Parathyroid adenoma (tissue), 2 donors: ENCODE data around the gene C14orf132.

Experiments
- H2AFZ ChIP-seq: fragments of 300-600 bp; sonication (generic); one replicate; pipeline ENCODE4 v1.7.0; 2017; ENCODE audit warnings: antibody characterized with exemption, mild to moderate bottlenecking
- H3K27ac ChIP-seq: fragments of 300-600 bp; sonication (generic); one replicate; pipeline ENCODE4 v1.7.0; 2017
- H3K27me3 ChIP-seq: fragments of 300-600 bp; sonication (generic); one replicate; pipeline ENCODE4 v1.7.0; 2017; ENCODE audit warnings: low read length; ENCODE audit not compliant: control insufficient read depth, insufficient read depth
- H3K36me3 ChIP-seq: fragments of 300-600 bp; sonication (generic); one replicate; pipeline ENCODE4 v1.7.0; 2017; ENCODE audit warnings: low read length; ENCODE audit not compliant: control insufficient read depth, insufficient read depth
- H3K4me1 ChIP-seq: fragments of 300-600 bp; sonication (generic); one replicate; pipeline ENCODE4 v1.7.0; 2017; ENCODE audit warnings: control low read depth
- H3K4me2 ChIP-seq: fragments of 300-600 bp; sonication (generic); one replicate; pipeline ENCODE4 v1.7.0; 2017; ENCODE audit warnings: low read length
- H3K4me3 ChIP-seq: fragments of 300-600 bp; sonication (generic); one replicate; pipeline ENCODE4 v1.7.0; 2017; ENCODE audit warnings: low read depth, low read length
- H3K79me2 ChIP-seq: fragments of 300-600 bp; sonication (generic); one replicate; pipeline ENCODE4 v1.7.0; 2017; ENCODE audit warnings: control low read depth
- H3K9ac ChIP-seq: fragments of 300-600 bp; sonication (generic); one replicate; pipeline ENCODE4 v1.7.0; 2017; ENCODE audit warnings: mild to moderate bottlenecking
- H3K9me3 ChIP-seq: fragments of 300-600 bp; sonication (generic); one replicate; pipeline ENCODE4 v1.7.0; 2017; ENCODE audit warnings: low read length; ENCODE audit not compliant: control insufficient read depth
- CTCF ChIP-seq: fragments of 300-600 bp; sonication (generic); IDR thresholded peaks from one replicate; pipeline ENCODE4 v1.7.0; 2017; ENCODE audit warnings: antibody characterized with exemption, mild to moderate bottlenecking
- donor health status: primary hyperparathyroidism.

The C14orf132 gene

GRCh38 chr14:96120392-96120791 lies 81.2 kb downstream of the C14orf132 start:
- Histone ChIP-seq H2AFZ (no peak overlapping the region), H3K9me3 (no peaks in the 10 kb centered on the region), H3K4me3 (no peak overlapping the region), H3K36me3 (no peaks in the 10 kb centered on the region), H3K79me2 (no peaks in the 10 kb centered on the region), H3K4me2 (no peak overlapping the region), H3K27ac (no peak overlapping the region), H3K27me3 (no peaks in the 10 kb centered on the region), H3K9ac (no peak overlapping the region), H3K4me1 (no peaks in the 10 kb centered on the region)
- TF ChIP-seq CTCF: no peak

- no peak for TF ChIP-seq CTCF
- Histone ChIP-seq H3K4me1 (no peaks in the 10 kb centered on the region), H3K9ac (no peak overlapping the region), H3K79me2 (no peaks in the 10 kb centered on the region), H3K36me3 (no peaks in the 10 kb centered on the region), H3K4me3 (no peak overlapping the region), H3K9me3 (no peaks in the 10 kb centered on the region), H3K4me2 (no peak overlapping the region), H3K27ac (no peak overlapping the region), H3K27me3 (no peaks in the 10 kb centered on the region), H2AFZ (no peak overlapping the region)
These were observed 81.8 kb downstream of the C14orf132 start for GRCh38 chr14:96120941-96121340.

- no peak for TF ChIP-seq CTCF
- H3K27ac ChIP-seq: no peak overlapping the region
These were observed 82.7 kb downstream of the C14orf132 start for GRCh38 chr14:96121660-96122395.

GRCh38 chr14:96122496-96122895 lies 83.3 kb downstream of the C14orf132 start:
- no peaks in the 10 kb centered on the region for H3K9me3 ChIP-seq
- TF ChIP-seq CTCF: no peak
- no peak overlapping the region for H3K27ac ChIP-seq
- H3K27me3 ChIP-seq: no peaks in the 10 kb centered on the region
- no peak overlapping the region for H3K4me3 ChIP-seq
- no peak overlapping the region for H3K4me2 ChIP-seq
- H3K79me2 ChIP-seq: no peaks in the 10 kb centered on the region
- H2AFZ ChIP-seq: no peak overlapping the region
- H3K36me3 ChIP-seq: no peaks in the 10 kb centered on the region
- H3K9ac ChIP-seq: no peak overlapping the region
- H3K4me1 ChIP-seq: no peaks in the 10 kb centered on the region

More at GRCh38 chr14:96121660-96122395, 82.7 kb downstream of the C14orf132 start:
- H3K27me3 ChIP-seq: no peaks in the 10 kb centered on the region
- no peak overlapping the region for H3K4me2 ChIP-seq
- H3K4me1 ChIP-seq: no peaks in the 10 kb centered on the region
- H3K4me3 ChIP-seq: no peak overlapping the region
- no peaks in the 10 kb centered on the region for H3K79me2 ChIP-seq
- no peaks in the 10 kb centered on the region for H3K9me3 ChIP-seq
- H2AFZ ChIP-seq: no peak overlapping the region
- no peak overlapping the region for H3K9ac ChIP-seq
- H3K36me3 ChIP-seq: no peaks in the 10 kb centered on the region

- Histone ChIP-seq H3K36me3 (no peaks in the 10 kb centered on the region), H3K27me3 (no peaks in the 10 kb centered on the region), H3K4me2 (no peak overlapping the region), H3K79me2 (no peaks in the 10 kb centered on the region), H3K27ac (no peak overlapping the region), H3K4me1 (no peaks in the 10 kb centered on the region), H2AFZ (no peak overlapping the region), H3K4me3 (no peak overlapping the region), H3K9me3 (no peaks in the 10 kb centered on the region), H3K9ac (no peak overlapping the region)
- TF ChIP-seq CTCF: no peak
These were observed 86.4 kb downstream of the C14orf132 start for GRCh38 chr14:96125536-96125935.
